HG03575 (cell line): ENCODE measurements around the gene TFEC.

Source experiments
- ATAC-seq: cut with Tn5 transposase; IDR thresholded peaks from one replicate; pipeline ENCODE4 v1.9.1; 2021; ENCODE audit not compliant: unreplicated experiment, insufficient number of reproducible peaks, low FRiP score; ENCODE audit errors: extremely low read depth

TFEC gene

GRCh38 chr7:115997221-115997620, 33.3 kb downstream of the TFEC start:
- no peak for ATAC-seq

GRCh38 chr7:115995701-115996100, 34.9 kb downstream of the TFEC start:
- ATAC-seq: no peak

DNA sequence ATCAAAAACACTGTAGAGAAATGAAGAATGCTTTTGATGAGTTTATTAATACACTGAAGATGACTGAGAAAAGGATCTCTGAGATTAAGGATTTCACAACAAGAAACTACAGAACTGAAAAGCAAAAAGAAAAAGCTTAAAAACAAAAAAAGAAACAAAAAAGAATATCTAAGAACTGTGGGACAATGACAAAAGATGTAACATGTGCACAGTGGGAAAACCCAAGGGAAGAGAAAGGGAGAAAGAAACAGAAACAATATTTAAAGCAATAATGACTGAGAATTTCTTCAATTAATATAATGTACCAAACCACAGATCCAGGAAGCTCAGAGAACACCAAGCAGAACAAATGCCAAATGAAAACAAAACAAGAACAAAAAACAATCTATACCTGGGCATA, 42.2 kb downstream of the TFEC start:
- no peak for ATAC-seq

GRCh38 chr7:115987486-115987885, 43.1 kb downstream of the TFEC start:
- no peak for ATAC-seq

- no peak for ATAC-seq
Measured at GRCh38 chr7:115984105-115984504, 46.5 kb downstream of the TFEC start.

DNA sequence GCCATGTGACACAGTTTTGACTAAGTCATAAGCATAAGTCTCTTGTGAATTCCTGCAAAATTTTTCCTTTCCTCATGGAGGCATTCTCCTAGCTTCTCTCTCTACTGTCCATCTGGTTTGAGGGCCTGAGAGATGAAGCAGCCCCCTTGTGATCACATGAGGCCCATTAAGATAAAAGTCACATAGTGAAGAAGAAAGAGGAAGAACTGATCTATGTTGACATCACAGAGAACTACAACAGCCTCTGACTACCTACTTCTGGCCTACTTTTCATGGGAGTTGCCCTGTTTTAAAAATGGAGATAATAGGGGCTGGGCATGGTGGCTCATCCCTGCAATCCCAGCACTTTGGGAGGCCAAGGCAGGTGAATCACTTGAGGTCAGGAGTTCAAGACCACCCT, 50.4 kb downstream of the TFEC start:
- no peak for ATAC-seq

GRCh38 chr7:115976651-115977050, 53.9 kb downstream of the TFEC start:
- no peak for ATAC-seq

DNA sequence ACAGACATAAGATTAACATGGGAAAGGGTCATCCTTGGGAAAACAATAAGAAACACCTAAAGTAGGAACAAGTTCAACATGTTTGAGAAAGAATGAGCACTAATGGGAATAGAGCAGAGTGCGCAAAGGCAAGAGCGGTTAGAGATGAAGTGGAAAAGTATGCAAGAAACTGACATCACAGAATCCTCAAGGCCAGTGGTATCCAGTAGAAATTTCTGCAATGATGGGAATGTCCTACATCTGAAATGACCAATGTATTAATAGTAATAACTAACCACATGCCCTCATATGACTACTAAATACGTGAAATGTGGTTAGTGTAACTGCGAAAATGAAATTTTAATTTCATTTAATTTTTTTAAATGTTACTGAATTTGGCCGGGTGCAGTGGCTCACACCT, 54.8 kb downstream of the TFEC start:
- ATAC-seq: no peak

- no peak for ATAC-seq
Measured at GRCh38 chr7:115973406-115973805, 57.2 kb downstream of the TFEC start.

DNA sequence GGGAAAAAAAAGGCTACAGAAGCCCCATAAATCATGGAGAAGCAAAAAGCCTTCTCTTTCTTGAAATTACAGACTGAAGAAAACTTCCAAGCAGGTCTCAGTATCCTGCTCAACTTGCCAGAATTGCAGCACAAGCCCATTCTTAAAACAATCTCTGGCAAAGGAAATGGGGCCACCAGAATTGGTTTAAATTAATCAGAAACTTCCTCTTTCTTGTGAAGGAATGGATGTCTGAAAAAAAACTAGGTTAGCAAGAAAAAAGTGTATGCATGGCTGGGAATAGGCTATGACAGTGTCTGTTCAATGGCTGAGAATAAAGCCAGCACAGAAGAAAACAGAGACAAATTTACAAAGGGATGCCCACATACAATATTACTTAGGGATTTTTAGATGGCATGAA, 59.1 kb downstream of the TFEC start:
- ATAC-seq: no peak

GRCh38 chr7:115968596-115968995, 62.0 kb downstream of the TFEC start:
- no peak for ATAC-seq

DNA sequence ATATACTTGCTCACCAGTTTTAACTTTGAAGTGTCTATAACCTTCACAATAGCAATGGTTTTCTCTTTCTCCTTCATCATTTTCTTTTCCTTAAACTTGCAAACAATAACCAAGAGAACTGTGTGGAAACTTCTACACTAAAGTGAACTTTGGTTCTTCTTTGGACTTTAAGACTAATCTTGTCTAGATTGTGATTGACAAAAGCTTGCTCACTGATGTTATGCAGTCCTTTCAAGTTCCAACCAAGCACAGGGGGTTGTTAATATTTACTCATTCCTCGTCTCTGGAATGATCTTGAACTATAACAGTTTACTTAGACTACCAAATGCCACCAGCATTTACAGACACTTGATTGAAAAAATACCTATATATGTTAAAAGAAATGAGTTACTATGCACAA, 62.4 kb downstream of the TFEC start:
- no peak for ATAC-seq

GRCh38 chr7:115965796-115966475, 64.6 kb downstream of the TFEC start:
- ATAC-seq: no peak

GRCh38 chr7:115965236-115965635, 65.3 kb downstream of the TFEC start:
- ATAC-seq: no peak

DNA sequence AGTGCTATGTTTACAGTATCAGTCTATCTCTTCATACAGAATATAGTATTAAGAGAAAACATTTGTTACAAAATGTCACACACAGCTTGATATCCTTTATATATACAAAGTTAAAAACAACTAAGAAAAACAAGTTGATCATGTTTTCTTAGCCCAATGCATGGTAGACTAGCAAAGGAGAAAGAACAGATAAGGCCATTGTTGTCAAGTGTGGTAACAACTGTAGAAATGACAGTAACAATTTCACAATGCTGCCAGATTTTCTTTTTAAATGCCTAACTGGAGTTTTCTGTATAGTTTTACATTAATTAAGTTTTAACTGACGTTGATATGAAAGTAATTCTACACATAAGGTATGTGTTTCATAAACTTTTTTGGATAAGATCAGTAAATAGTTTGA, 65.8 kb downstream of the TFEC start:
- no peak for ATAC-seq

- no peak for ATAC-seq
Measured at GRCh38 chr7:115962340-115962739, 68.2 kb downstream of the TFEC start.

DNA sequence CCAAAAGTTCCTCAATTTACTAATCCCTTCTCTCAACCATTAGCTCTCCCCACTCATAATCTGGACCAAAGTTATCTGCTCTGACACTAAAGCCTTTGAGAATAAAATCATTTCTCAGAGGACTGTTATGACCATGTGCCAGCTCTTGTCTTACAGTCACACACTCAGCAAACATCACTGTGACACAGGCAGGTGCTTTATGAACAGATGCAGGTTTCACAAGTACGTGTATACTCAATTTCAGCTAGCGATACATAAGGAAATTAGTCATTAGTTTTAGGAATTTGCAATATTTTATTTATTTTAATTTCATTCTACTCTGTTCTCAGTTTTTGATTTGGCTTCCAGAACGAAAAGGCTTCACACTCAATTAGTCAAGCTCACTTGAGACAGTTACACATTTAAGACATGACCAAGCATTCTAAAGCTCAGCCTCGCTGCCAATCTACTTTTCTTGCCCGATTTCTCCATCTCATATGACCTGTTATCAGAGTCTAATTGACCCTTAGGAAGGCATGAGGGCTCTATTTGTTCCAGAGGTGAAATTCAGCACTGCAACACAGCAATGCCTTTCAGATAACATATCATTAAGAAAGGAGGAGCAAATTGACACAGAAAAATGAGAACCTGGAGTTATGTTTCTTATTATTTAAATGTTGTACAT, 76.8 kb downstream of the TFEC start:
- ATAC-seq: no peak

DNA sequence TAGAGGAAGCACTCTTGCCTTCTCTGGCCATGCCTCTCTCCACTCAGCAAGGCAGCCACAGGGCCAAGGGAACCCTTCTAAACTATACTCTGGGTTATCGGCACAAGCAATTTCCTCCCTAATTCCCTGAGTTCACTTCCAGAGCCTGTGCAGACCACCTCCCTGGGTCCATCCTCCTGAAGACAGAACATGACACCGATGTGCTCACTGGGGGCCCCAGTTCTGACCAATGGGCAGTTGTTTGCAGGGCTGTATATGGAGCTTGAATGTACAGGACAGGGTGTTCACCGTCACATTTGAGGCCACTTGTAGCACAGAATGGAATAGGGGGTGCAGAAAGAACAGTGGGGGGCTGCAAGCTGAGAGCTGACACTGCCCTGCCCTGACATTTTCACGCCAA, 77.7 kb downstream of the TFEC start:
- ATAC-seq: no peak

DNA sequence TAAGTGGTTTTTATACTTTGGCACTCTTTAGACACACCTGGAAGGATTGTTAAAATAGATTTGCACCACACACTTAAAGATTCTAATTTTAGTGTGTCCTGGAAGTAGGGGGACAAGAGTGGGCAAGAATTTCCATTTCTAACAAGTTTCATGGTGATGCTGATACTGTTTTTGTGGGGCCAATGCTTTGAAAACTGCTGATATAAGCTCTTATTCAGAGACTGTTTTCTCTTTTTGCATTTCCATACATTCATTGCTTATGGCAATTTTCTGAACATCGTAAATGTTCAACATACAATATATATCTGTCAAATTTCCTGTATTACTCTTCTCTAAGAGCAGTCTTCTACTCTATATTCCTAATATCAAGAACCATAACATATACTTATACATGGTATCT, 79.0 kb downstream of the TFEC start:
- no peak for ATAC-seq

DNA sequence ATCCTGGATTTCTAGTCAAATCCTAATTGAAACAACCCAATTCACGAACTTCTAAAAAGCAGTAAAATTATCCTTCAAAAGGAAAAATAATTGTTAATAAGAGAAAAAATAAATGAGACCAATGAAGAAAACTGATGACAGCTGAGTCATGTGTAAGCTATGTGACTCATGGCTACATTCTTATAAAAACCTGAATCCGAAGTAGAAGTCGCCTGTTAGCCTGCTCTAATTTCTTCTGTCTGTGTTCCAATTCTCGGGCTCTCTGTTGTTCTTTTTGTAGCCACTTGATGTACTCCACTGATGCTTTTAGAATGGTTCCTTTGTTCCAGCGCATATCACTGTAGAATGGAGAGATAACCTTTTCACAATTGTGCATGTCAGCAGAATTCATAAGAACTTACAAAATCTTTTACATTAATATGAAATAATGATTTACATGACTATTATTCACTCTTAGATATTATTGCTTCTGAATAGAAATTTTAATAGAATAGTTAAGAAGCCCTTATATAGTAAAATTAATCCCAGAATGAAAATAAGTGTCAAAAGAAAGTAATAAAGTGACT, 88.8 kb downstream of the TFEC start:
- ATAC-seq: no peak
